ENCODE results near the gene CHAF1B.
A peak's percentile ranks its signal among the peaks of the same experiment; 100 is the strongest.
"Not testable (repeated sequence)": the region's sequence is repeated elsewhere in the genome, so short reads cannot be mapped to it uniquely, and the experiment has no call there.

The CHAF1B gene

GRCh38 chr21:36395353-36396111 is 10.3 kb downstream of the CHAF1B start:
- no peaks in the 10 kb centered on the region for H3K4me1 ChIP-seq
- no peaks in the 10 kb centered on the region for H3K9me3 ChIP-seq
- H3K36me3 ChIP-seq = peaks cover 0 to 20% (median 8%) of the 10 kb centered on the region in 3 donors
- TF ChIP-seq CTCF (IDR thresholded peaks at IDR 0.05) = no peak
- peak in 1 of 2 donors; percentile 32 for DNase-seq
- H3K27me3 ChIP-seq = no peaks in the 10 kb centered on the region
- no peak overlapping the region for H3K4me3 ChIP-seq
- intact Hi-C loops (cut with DNase I; ENCODE audit: low total_unique reads) = no loop called here
- H3K27ac ChIP-seq = no peak overlapping the region

GRCh38 chr21:36396325-36396724 is 11.1 kb downstream of the CHAF1B start:
- no peak for DNase-seq
- H3K4me3 ChIP-seq = no peak overlapping the region
- no peaks in the 10 kb centered on the region for H3K4me1 ChIP-seq
- TF ChIP-seq CTCF (IDR thresholded peaks at IDR 0.05) = no peak
- H3K9me3 ChIP-seq = no peaks in the 10 kb centered on the region
- peaks cover 0 to 20% (median 8%) of the 10 kb centered on the region in 3 donors for H3K36me3 ChIP-seq
- no peaks in the 10 kb centered on the region for H3K27me3 ChIP-seq
- intact Hi-C loops (cut with DNase I; ENCODE audit: low total_unique reads) = no loop called here
- no peak overlapping the region for H3K27ac ChIP-seq

GRCh38 chr21:36396971-36397370 is 11.8 kb downstream of the CHAF1B start:
- peak in 1 of 2 donors; percentile 6 for DNase-seq
- no peak for TF ChIP-seq CTCF (IDR thresholded peaks at IDR 0.05)
- H3K4me1 ChIP-seq = no peaks in the 10 kb centered on the region
- H3K36me3 ChIP-seq = peaks cover 0 to 22% (median 9%) of the 10 kb centered on the region in 3 donors
- no peak overlapping the region for H3K4me3 ChIP-seq
- no peaks in the 10 kb centered on the region for H3K9me3 ChIP-seq
- H3K27me3 ChIP-seq = no peaks in the 10 kb centered on the region
- intact Hi-C loops (cut with DNase I; ENCODE audit: low total_unique reads) = no loop called here
- no peak overlapping the region for H3K27ac ChIP-seq

GRCh38 chr21:36397606-36398005 is 12.4 kb downstream of the CHAF1B start:
- H3K27me3 ChIP-seq = no peaks in the 10 kb centered on the region
- no peak overlapping the region for H3K4me3 ChIP-seq
- TF ChIP-seq CTCF (IDR thresholded peaks at IDR 0.05) = no peak
- intact Hi-C loops (cut with DNase I; ENCODE audit: low total_unique reads) = no loop called here
- peak in 1 of 2 donors; percentile 4 for DNase-seq
- no peak overlapping the region for H3K27ac ChIP-seq
- H3K4me1 ChIP-seq = no peaks in the 10 kb centered on the region
- peaks cover 0 to 29% (median 15%) of the 10 kb centered on the region in 3 donors for H3K36me3 ChIP-seq
- H3K9me3 ChIP-seq = no peaks in the 10 kb centered on the region

- DNase-seq = peak in 1 of 2 donors; percentile 39
- H3K4me1 ChIP-seq; intact Hi-C loops (cut with DNase I; ENCODE audit: low total_unique reads); H3K9me3 ChIP-seq; H3K27me3 ChIP-seq; H3K4me3 ChIP-seq; H3K27ac ChIP-seq: not testable (repeated sequence)
- H3K36me3 ChIP-seq = peaks cover 0 to 33% (median 15%) of the 10 kb centered on the region in 3 donors
Observed at GRCh38 chr21:36399736-36400135, 14.5 kb downstream of the CHAF1B start.

GRCh38 chr21:36400719-36401118 is 15.5 kb downstream of the CHAF1B start:
- DNase-seq = peak in 1 of 2 donors; percentile 13
- H3K4me3 ChIP-seq = no peak overlapping the region
- H3K36me3 ChIP-seq = peaks cover 0 to 24% (median 8%) of the 10 kb centered on the region in 3 donors
- intact Hi-C loops (cut with DNase I; ENCODE audit: low total_unique reads) = no loop called here
- no peak overlapping the region for H3K27ac ChIP-seq
- no peak for TF ChIP-seq CTCF (IDR thresholded peaks at IDR 0.05)
- H3K4me1 ChIP-seq = no peaks in the 10 kb centered on the region
- no peaks in the 10 kb centered on the region for H3K27me3 ChIP-seq
- H3K9me3 ChIP-seq = no peaks in the 10 kb centered on the region
